HEK293T (cell line): ENCODE measurements around the gene TCAIM.
"Not testable (repeated sequence)": the region's sequence is repeated elsewhere in the genome, so short reads cannot be mapped to it uniquely, and the experiment has no call there.

ENCODE experiments used
- CTCF ChIA-PET: fragments of 350-600 bp; formaldehyde crosslinking; extraction: SDS; loops from one replicate; lab custom pipeline; 2021; ENCODE audit warnings: antibody characterized with exemption, inconsistent platforms; lab: Yijun Ruan, JAX
- POLR2A ChIA-PET: fragments of 350-600 bp; formaldehyde crosslinking; extraction: SDS; loops from one replicate; lab custom pipeline; 2020; ENCODE audit warnings: antibody characterized with exemption, inconsistent platforms; lab: Yijun Ruan, JAX
- DNase-seq: peaks from one replicate; pipeline ENCODE4 v3.0.0; 2012; ENCODE audit warnings: mixed read lengths; ENCODE audit errors: extremely low spot score
- ARNT ChIP-seq: fragments of 450-650 bp; IDR thresholded peaks from 2 replicates; pipeline ENCODE4 v1.6.1; 2017; ENCODE audit warnings: mild to moderate bottlenecking
- BHLHE40 ChIP-seq: fragments of 450-650 bp; IDR thresholded peaks from 2 replicates; pipeline ENCODE4 v1.6.1; 2016; ENCODE audit warnings: mild to moderate bottlenecking, moderate library complexity, borderline replicate concordance
- CTBP1 ChIP-seq: fragments of 450-650 bp; IDR thresholded peaks from 2 replicates; pipeline ENCODE4 v1.6.1; 2016; ENCODE audit warnings: borderline replicate concordance
- ELF4 ChIP-seq: fragments of 450-650 bp; IDR thresholded peaks from 2 replicates; pipeline ENCODE4 v1.6.1; 2017; ENCODE audit warnings: antibody characterized with exemption
- FOXA1 ChIP-seq: fragments of 450-650 bp; IDR thresholded peaks from 2 replicates; pipeline ENCODE4 v1.6.1; 2016; ENCODE audit warnings: mild to moderate bottlenecking
- FOXK2 ChIP-seq: fragments of 450-650 bp; IDR thresholded peaks from 2 replicates; pipeline ENCODE4 v1.6.1; 2016; ENCODE audit warnings: mild to moderate bottlenecking
- FOXM1 ChIP-seq: fragments of 450-650 bp; IDR thresholded peaks from 2 replicates; pipeline ENCODE4 v1.6.1; 2017; ENCODE audit warnings: mild to moderate bottlenecking, borderline replicate concordance
- HDGF ChIP-seq: fragments of 450-650 bp; IDR thresholded peaks from 2 replicates; pipeline ENCODE4 v1.6.1; 2017; ENCODE audit warnings: antibody characterized with exemption, borderline replicate concordance
- L3MBTL2 ChIP-seq: fragments of 450-650 bp; conservative IDR thresholded peaks from 2 replicates; pipeline ENCODE4 v1.6.1; 2016; ENCODE audit warnings: mild to moderate bottlenecking
- LEF1 ChIP-seq: fragments of 450-650 bp; IDR thresholded peaks from 2 replicates; pipeline ENCODE4 v1.6.1; 2017; ENCODE audit warnings: mild to moderate bottlenecking, borderline replicate concordance
- NFRKB ChIP-seq: fragments of 450-650 bp; IDR thresholded peaks from 2 replicates; pipeline ENCODE4 v1.6.1; 2016; ENCODE audit warnings: mild to moderate bottlenecking, moderate library complexity
- SP1 ChIP-seq: fragments of 450-650 bp; IDR thresholded peaks from 2 replicates; pipeline ENCODE4 v1.6.1; 2017
- SUZ12 ChIP-seq: fragments of 450-650 bp; IDR thresholded peaks from 2 replicates; pipeline ENCODE4 v1.6.1; 2016; ENCODE audit warnings: mild to moderate bottlenecking
- TARDBP ChIP-seq: fragments of 450-650 bp; IDR thresholded peaks from 2 replicates; pipeline ENCODE4 v1.6.1; 2016
- ZNF384 ChIP-seq: fragments of 450-650 bp; IDR thresholded peaks from 2 replicates; pipeline ENCODE4 v1.6.1; 2016
- TF ChIP-seq, protein P1 (sequence below): fragments of 450-650 bp; IDR thresholded peaks from 2 replicates; pipeline ENCODE4 v1.6.1; 2016

TCAIM gene

GRCh38 chr3:44337248-44337785, 1.2 kb upstream of the TCAIM start:
- POLR2A ChIA-PET = interaction anchor here (0.7 to 3.0 kb wide), 12 partner anchors 8 to 410 kb away, joined by 3 to 15 read pairs (median 4); no protein-coding TSS in a partner anchor
- no peak for TF ChIP-seq CTBP1
- no peak for TF ChIP-seq FOXM1
- TF ChIP-seq ZNF384 = no peak
- TF ChIP-seq L3MBTL2 = no peak
- TF ChIP-seq SUZ12 = no peak
- no peak for TF ChIP-seq HDGF
- CTCF ChIA-PET = interaction anchor here (0.9 kb wide), 1 partner anchor 15 kb away, joined by 3 read pairs; no protein-coding TSS in a partner anchor
- DNase-seq = no peak

DNA sequence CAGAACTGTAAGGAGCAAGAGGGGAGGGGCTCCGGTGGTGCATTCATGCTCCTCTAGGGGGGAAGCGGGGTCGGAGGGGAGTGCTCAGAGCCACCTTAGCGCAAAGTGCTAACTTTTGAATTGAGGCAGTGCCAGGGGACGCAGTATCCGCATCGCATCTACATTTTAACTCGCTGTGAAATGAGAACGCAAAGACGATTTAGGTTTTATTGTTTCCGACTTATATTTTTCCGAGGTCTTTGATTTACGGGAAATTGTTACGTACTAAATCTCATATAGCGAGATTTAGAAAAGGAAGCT, 212 bp downstream of the TCAIM start:
- ChIA-PET CTCF (no interaction called here), POLR2A (interaction anchor here (0.6 to 3.0 kb wide), 17 partner anchors 10 to 423 kb away, joined by 3 to 15 read pairs (median 4); partner anchors contain the start of genes KIAA1143 and KIF15)
- no peak; the same call in 1 of the 2 replicates for TF ChIP-seq CTBP1
- TF ChIP-seq FOXK2 = no peak
- TF ChIP-seq ELF4 = no peak
- TF ChIP-seq ZNF384 = no peak
- no peak for TF ChIP-seq BHLHE40
- TF ChIP-seq SP1 = no peak
- TF ChIP-seq L3MBTL2 = no peak
- no peak for TF ChIP-seq SUZ12
- TF ChIP-seq HDGF = no peak; the same call in 1 of the 2 replicates
- no peak for TF ChIP-seq FOXA1
- no peak for TF ChIP-seq ARNT
- no peak for TF ChIP-seq TARDBP
- TF ChIP-seq, protein P1, sequence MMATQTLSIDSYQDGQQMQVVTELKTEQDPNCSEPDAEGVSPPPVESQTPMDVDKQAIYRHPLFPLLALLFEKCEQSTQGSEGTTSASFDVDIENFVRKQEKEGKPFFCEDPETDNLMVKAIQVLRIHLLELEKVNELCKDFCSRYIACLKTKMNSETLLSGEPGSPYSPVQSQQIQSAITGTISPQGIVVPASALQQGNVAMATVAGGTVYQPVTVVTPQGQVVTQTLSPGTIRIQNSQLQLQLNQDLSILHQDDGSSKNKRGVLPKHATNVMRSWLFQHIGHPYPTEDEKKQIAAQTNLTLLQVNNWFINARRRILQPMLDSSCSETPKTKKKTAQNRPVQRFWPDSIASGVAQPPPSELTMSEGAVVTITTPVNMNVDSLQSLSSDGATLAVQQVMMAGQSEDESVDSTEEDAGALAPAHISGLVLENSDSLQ = no peak; the same call in 1 of the 2 replicates
- no peak for TF ChIP-seq FOXM1
- TF ChIP-seq NFRKB = no peak
- TF ChIP-seq LEF1 = no peak
- no peak for DNase-seq

- CTCF ChIA-PET = no interaction called here
- POLR2A ChIA-PET = interaction anchor here (1.1 to 3.0 kb wide), 9 partner anchors 10 to 422 kb away, joined by 3 to 15 read pairs (median 6); partner anchors contain the start of genes KIAA1143 and KIF15
- no peak for DNase-seq
- TF ChIP-seq HDGF = no peak
Observed at GRCh38 chr3:44339181-44340057, 853 bp downstream of the TCAIM start.

GRCh38 chr3:44340058-44340395, 1.5 kb downstream of the TCAIM start:
- CTCF ChIA-PET = no interaction called here
- no peak for DNase-seq
- POLR2A ChIA-PET = interaction anchor here (3.0 kb wide), 1 partner anchor 171 kb away, joined by 15 read pairs; no protein-coding TSS in a partner anchor
- TF ChIP-seq NFRKB (no peak), TARDBP (no peak), BHLHE40 (no peak), ZNF384 (no peak), FOXM1 (no peak), FOXA1 (no peak), ARNT (no peak), ELF4 (no peak), FOXK2 (no peak), LEF1 (no peak), SP1 (no peak), HDGF (no peak), SUZ12 (no peak), CTBP1 (no peak), L3MBTL2 (no peak)
- TF ChIP-seq, protein P1 = no peak

DNA sequence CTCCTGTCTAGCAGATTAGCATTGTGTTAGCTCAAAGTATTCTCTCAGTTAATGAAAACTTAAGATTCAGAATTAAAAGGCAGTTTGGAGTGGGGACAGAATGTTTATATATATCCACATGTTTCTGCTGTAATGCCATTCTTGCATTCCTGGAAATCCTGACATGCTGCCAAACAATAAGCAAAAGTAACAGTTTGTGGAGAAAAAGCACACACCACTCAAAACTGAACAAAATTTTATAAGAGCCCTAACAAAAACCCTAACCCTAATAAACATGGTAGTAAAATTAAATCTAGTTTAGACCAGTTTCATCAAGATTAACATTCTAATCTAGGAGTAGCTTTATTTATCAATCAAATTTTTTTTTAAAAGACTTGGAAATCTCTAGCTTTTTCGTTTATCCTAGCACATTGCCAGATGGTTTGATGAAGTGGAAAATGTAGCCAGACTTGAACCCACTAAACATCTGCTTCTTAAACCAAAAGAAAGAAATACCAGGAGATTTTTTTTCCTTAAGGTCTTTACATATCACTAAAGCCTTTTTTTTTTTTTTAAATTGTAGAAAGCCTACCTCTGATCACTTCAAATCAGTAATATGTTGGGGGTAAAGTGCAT, 3.7 kb downstream of the TCAIM start:
- TF ChIP-seq SUZ12 (no peak), ARNT (no peak), ELF4 (no peak), SP1 (no peak), FOXK2 (no peak), CTBP1 (no peak), L3MBTL2 (no peak), TARDBP (no peak), ZNF384 (no peak), HDGF (no peak), BHLHE40 (no peak)
- TF ChIP-seq, protein P1 = no peak
- ChIA-PET CTCF (interaction anchor here (0.7 kb wide), 1 partner anchor 169 kb away, joined by 5 read pairs; no protein-coding TSS in a partner anchor), POLR2A (no interaction called here)
- no peak for DNase-seq

- ChIA-PET CTCF (no interaction called here), POLR2A (no interaction called here)
- TF ChIP-seq ZNF384 = no peak
- no peak for TF ChIP-seq SP1
- TF ChIP-seq CTBP1 = no peak
- no peak for TF ChIP-seq FOXK2
- no peak for TF ChIP-seq LEF1
- TF ChIP-seq FOXA1 = no peak
- TF ChIP-seq ELF4 = no peak
- TF ChIP-seq L3MBTL2 = no peak
- DNase-seq = no peak
Observed at GRCh38 chr3:44343421-44343820, 4.9 kb downstream of the TCAIM start.

GRCh38 chr3:44346590-44346989, 8.0 kb downstream of the TCAIM start:
- DNase-seq, CTCF ChIA-PET, POLR2A ChIA-PET: not testable (repeated sequence)
